GM12891 (cell line): ENCODE measurements around the gene MMP20.

Source experiments
- PAX5 ChIP-seq: IDR thresholded peaks from 2 replicates; pipeline ENCODE4 v1.6.1; 2011; ENCODE audit warnings: low read length, moderate library complexity, mild to moderate bottlenecking; ENCODE audit not compliant: insufficient read depth, severe bottlenecking
- POLR2A ChIP-seq: IDR thresholded peaks from 2 replicates; pipeline ENCODE4 v1.6.1; 2011; ENCODE audit warnings: low read depth, low read length, control low read depth
- POLR2AphosphoS5 ChIP-seq: IDR thresholded peaks from 2 replicates; pipeline ENCODE4 v1.6.1; 2011; ENCODE audit warnings: low read depth, low read length, control low read depth
- POU2F2 ChIP-seq: IDR thresholded peaks from 2 replicates; pipeline ENCODE4 v1.6.1; 2011; ENCODE audit warnings: low read depth, mild to moderate bottlenecking, control low read depth, low read length, moderate library complexity
- SPI1 ChIP-seq: IDR thresholded peaks from 2 replicates; pipeline ENCODE4 v1.6.1; 2011; ENCODE audit warnings: low read depth, low read length, control low read depth
- TAF1 ChIP-seq: IDR thresholded peaks from 2 replicates; pipeline ENCODE4 v1.6.1; 2011; ENCODE audit warnings: low read depth, low read length, control low read depth

DNA sequence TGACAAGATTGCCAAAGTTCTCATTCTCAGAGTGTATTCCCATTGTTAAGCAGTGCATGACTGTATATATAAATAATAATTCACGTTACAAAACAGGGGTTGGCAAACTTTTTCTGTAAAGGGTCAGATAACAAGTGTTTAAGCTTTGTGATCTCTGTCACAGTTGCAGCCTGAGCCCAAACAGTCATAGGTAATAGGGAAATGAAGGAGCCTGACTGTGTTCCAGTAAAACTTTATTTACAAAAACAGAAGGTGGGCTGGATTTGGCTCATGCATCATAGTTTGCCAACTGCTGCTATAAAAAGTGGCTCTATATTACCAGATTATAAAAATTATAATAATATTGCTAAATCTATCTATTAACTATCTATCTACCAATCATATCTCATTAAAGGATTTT, 98.1 kb downstream of the MMP20 start:
- TF ChIP-seq POLR2A: no peak
- TF ChIP-seq POLR2AphosphoS5: no peak
- no peak for TF ChIP-seq PAX5
- no peak for TF ChIP-seq TAF1
- TF ChIP-seq SPI1: no peak
- no peak for TF ChIP-seq POU2F2
